Urinary bladder (tissue), 4 donors: ENCODE data around the gene PLPP1. TPM values are rescaled to one million over a fixed set of nuclear protein-coding genes. Genes with fewer than 3 reads are reported as not detected.
"Not testable (repeated sequence)": the region's sequence is repeated elsewhere in the genome, so short reads cannot be mapped to it uniquely, and the experiment has no call there.

Source experiments
- DNase-seq: peaks from one replicate; pipeline ENCODE4 v3.0.0-alpha.2; 2015; ENCODE audit errors: extremely low spot score
- H3K27ac ChIP-seq: one replicate; pipeline ENCODE4 v1.5.1; 2013; ENCODE audit warnings: low read depth, mild to moderate bottlenecking, moderate library complexity
- H3K36me3 ChIP-seq: one replicate; pipeline ENCODE4 v1.6.1; 2013; ENCODE audit warnings: mild to moderate bottlenecking, moderate library complexity; ENCODE audit not compliant: insufficient read depth
- H3K4me1 ChIP-seq: one replicate; pipeline ENCODE4 v1.6.1; 2013; ENCODE audit warnings: mild to moderate bottlenecking, moderate library complexity; ENCODE audit not compliant: insufficient read depth
- H3K4me3 ChIP-seq: one replicate; pipeline ENCODE4 v1.5.1; 2013; ENCODE audit warnings: low read depth, low read length
- WGBS: extraction: QIAGEN DNeasy Blood & Tissue Kit; methylation state at CpG from one replicate; pipeline ENCODE4 v1.1.7; 2013; 5-methylcytosine and 5-hydroxymethylcytosine counted together
- polyA plus RNA-seq: library from polyadenylated mRNA; stranded (reverse); fragments of 200-250 nt; gene quantifications from one replicate; pipeline ENCODE4 v1.2.3, GENCODE V29; 2013
- total RNA-seq: library from RNA; depleted of rRNA; stranded (reverse); fragments of >200 nt; gene quantifications from one replicate; pipeline ENCODE4 v1.2.3, GENCODE V29; 2014
- donor health status: healthy with polysubstance abuse.
- donor health status: healthy.

Gene PLPP1
- total and polyA plus RNA-seq, 2 donors, result 146 to 275 TPM

GRCh38 chr5:55509097-55509496 lies 25.7 kb downstream of the PLPP1 start:
- Histone ChIP-seq H3K27ac (no peak overlapping the region), H3K4me1 (peaks cover 6% of the 10 kb centered on the region), H3K36me3 (no peaks in the 10 kb centered on the region), H3K4me3 (no peak overlapping the region)
- no peak for DNase-seq
- WGBS, result 83% methylated on average over 1 of the region's 1 CpG

GRCh38 chr5:55507574-55507973 lies 27.2 kb downstream of the PLPP1 start:
- no peak for DNase-seq
- H3K4me3 ChIP-seq, result no peak overlapping the region
- H3K36me3 ChIP-seq, result no peaks in the 10 kb centered on the region
- H3K4me1 ChIP-seq, result peaks cover 6% of the 10 kb centered on the region
- WGBS, result 93% methylated on average over 2 of the region's 2 CpGs
- no peak overlapping the region for H3K27ac ChIP-seq

GRCh38 chr5:55505711-55506110 lies 29.1 kb downstream of the PLPP1 start:
- not testable (repeated sequence) for H3K4me1 ChIP-seq, H3K36me3 ChIP-seq, H3K27ac ChIP-seq, H3K4me3 ChIP-seq, DNase-seq
- WGBS, result 93% methylated on average over 6 of the region's 6 CpGs

GRCh38 chr5:55503917-55504316 lies 30.8 kb downstream of the PLPP1 start:
- not testable (repeated sequence) for DNase-seq, H3K27ac ChIP-seq, H3K36me3 ChIP-seq, H3K4me1 ChIP-seq, H3K4me3 ChIP-seq
- 94% methylated on average over 7 of the region's 7 CpGs for WGBS

GRCh38 chr5:55502759-55503158 lies 32.0 kb downstream of the PLPP1 start:
- 70% methylated on average over 3 of the region's 3 CpGs for WGBS
- DNase-seq, result no peak
- Histone ChIP-seq H3K36me3 (no peaks in the 10 kb centered on the region), H3K4me1 (no peaks in the 10 kb centered on the region), H3K4me3 (no peak overlapping the region), H3K27ac (no peak overlapping the region)

DNA sequence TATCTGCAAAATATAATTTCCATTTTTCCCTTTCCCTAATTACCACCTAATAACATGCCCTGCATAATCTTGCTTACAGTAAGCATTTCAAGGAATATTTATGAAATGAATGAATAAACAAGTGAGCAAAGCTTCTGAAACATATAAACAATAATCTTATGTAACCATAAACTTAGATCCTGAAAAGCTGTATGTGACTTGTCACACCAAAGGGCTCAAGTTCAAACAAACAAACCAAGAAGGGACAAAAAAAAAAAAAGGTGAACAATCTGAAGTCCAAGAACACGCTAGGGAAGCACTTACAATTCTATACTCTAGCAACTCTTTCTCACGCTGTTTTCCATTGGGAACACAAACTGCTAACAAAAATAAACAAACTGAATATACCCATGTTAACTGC lies 36.3 kb downstream of the PLPP1 start:
- 51% methylated on average over 2 of the region's 2 CpGs for WGBS

GRCh38 chr5:55497712-55498111 lies 37.1 kb downstream of the PLPP1 start:
- DNase-seq, result no peak
- H3K4me3 ChIP-seq, result no peak overlapping the region
- no peaks in the 10 kb centered on the region for H3K36me3 ChIP-seq
- no peaks in the 10 kb centered on the region for H3K4me1 ChIP-seq
- H3K27ac ChIP-seq, result no peak overlapping the region

More for the DNA sequence above, 36.3 kb downstream of the PLPP1 start:
- no peak for DNase-seq
- no peaks in the 10 kb centered on the region for H3K4me1 ChIP-seq
- H3K36me3 ChIP-seq, result no peaks in the 10 kb centered on the region
- H3K27ac ChIP-seq, result no peak overlapping the region
- no peak overlapping the region for H3K4me3 ChIP-seq

- WGBS, result 94% methylated on average over 1 of the region's 1 CpG
- DNase-seq, result no peak
- no peak overlapping the region for H3K4me3 ChIP-seq
- no peak overlapping the region for H3K27ac ChIP-seq
- no peaks in the 10 kb centered on the region for H3K36me3 ChIP-seq
- peaks cover 2% of the 10 kb centered on the region for H3K4me1 ChIP-seq
Observed at GRCh38 chr5:55495216-55495615, 39.5 kb downstream of the PLPP1 start.

DNA sequence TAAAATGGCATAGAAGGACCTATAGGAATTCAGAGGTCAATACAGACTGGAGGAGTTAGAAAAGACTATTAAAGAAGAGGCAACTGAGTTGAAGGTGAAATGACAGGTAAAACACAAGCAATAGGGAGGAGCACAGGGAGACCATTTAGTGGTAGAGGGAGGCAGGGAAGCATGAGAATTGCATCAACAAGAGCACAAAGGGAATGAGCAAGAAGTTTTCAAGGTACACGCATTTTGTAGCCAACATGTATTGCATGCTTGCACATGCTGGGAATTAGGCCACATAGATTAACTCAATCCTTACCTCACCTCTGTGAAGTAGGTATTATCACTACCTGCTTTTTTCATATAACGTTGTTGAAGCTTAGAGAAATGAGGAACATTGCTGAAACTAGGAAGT lies 42.3 kb downstream of the PLPP1 start:
- Histone ChIP-seq H3K27ac (no peak overlapping the region), H3K4me3 (no peak overlapping the region), H3K36me3 (no peaks in the 10 kb centered on the region), H3K4me1 (peaks cover 2% of the 10 kb centered on the region)
- no peak for DNase-seq
- WGBS, result 63% methylated on average over 2 of the region's 2 CpGs

DNA sequence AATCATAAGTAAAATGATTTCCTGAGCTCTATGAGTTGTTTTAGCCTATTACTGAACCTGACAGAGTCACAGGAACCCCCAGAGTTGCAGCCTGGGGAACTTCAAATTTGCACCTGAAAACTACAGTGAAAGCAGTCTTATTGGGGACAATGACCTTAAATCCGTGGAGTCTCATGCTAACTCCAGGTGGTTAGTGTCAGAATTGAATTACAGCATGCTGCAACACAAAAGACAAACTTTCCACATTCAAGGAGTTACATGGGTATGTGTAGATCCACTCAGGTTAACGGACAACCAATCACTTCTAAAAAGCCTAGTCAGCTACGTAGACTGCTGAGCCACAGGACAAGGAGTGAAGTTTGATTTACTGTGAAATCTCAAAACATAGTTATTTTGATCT lies 49.7 kb downstream of the PLPP1 start:
- Histone ChIP-seq H3K36me3 (no peaks in the 10 kb centered on the region), H3K4me3 (no peak overlapping the region), H3K27ac (no peak overlapping the region), H3K4me1 (no peaks in the 10 kb centered on the region)
- DNase-seq, result no peak
- 86% methylated on average over 3 of the region's 3 CpGs for WGBS

GRCh38 chr5:55484531-55484930 lies 50.2 kb downstream of the PLPP1 start:
- H3K4me3 ChIP-seq, result no peak overlapping the region
- no peak overlapping the region for H3K27ac ChIP-seq
- H3K4me1 ChIP-seq, result no peaks in the 10 kb centered on the region
- 94% methylated on average over 1 of the region's 1 CpG for WGBS
- H3K36me3 ChIP-seq, result no peaks in the 10 kb centered on the region
- DNase-seq, result no peak

DNA sequence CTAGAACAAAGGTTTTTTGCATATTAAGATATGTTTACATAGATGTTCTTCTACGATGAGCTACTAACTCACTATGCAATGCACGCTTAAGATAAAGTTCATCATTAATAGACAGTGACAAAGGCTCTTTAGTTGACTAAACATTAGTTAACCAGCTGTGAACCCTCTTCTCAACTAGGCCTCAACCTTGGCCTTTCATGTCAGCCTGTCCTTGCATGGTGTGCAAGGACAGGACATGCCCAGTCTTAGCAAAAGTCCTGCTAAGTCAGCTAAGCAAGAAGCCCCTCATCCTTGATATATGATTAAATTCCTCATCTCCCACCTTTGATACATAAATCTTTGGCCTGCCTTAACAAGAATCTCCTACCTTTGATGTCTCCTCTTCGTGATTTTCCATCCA lies 50.9 kb downstream of the PLPP1 start:
- WGBS, result 82% methylated on average over 3 of the region's 3 CpGs
- Histone ChIP-seq H3K36me3 (no peaks in the 10 kb centered on the region), H3K4me1 (no peaks in the 10 kb centered on the region), H3K27ac (no peak overlapping the region), H3K4me3 (no peak overlapping the region)
- no peak for DNase-seq

- no peak for DNase-seq
- Histone ChIP-seq H3K27ac (no peak overlapping the region), H3K4me1 (no peaks in the 10 kb centered on the region), H3K4me3 (no peak overlapping the region), H3K36me3 (no peaks in the 10 kb centered on the region)
- WGBS, result 80% methylated on average over 3 of the region's 3 CpGs
Observed at GRCh38 chr5:55481293-55481855, 53.4 kb downstream of the PLPP1 start.

GRCh38 chr5:55480781-55481180 lies 54.0 kb downstream of the PLPP1 start:
- H3K4me3 ChIP-seq, result no peak overlapping the region
- no peak for DNase-seq
- no peaks in the 10 kb centered on the region for H3K36me3 ChIP-seq
- 90% methylated on average over 3 of the region's 3 CpGs for WGBS
- H3K4me1 ChIP-seq, result no peaks in the 10 kb centered on the region
- no peak overlapping the region for H3K27ac ChIP-seq

DNA sequence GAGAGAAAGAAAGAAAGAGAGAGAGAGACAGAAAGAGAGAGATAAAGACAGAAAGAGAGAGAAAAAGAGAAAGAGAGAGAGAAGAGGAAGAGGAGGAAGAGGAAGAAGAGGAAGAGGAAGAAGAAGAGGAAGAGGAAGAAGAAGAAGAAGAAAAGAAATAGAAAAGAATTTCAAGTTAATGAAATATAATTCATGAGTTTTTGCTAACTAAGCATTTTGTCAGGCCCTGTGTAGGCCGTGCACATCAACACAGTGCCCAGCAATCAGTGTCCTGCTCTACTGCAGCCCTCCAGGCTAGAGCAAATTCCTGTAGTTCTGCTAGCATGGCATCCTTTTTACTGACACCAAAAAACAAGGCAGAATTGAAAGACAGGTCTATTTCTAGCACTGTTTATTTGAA lies 62.1 kb downstream of the PLPP1 start:
- no peak for DNase-seq
- 84% methylated on average over 1 of the region's 1 CpG for WGBS
- Histone ChIP-seq H3K27ac (no peak overlapping the region), H3K4me1 (no peaks in the 10 kb centered on the region), H3K36me3 (no peaks in the 10 kb centered on the region), H3K4me3 (no peak overlapping the region)
